ENCODE measurements around the gene OGFOD1.

The OGFOD1 gene

GRCh38 chr16:56450986-56451752, at the start of gene OGFOD1, which contains the start of gene NUDT21:
TSS of gene OGFOD1 (plus strand) at chr16:56451554. CDS start at chr16:56451613, 59 bp downstream.
TSS of gene NUDT21 (minus strand) at chr16:56451332. CDS start at chr16:56451202, 130 bp downstream.
- H3K4me3 Mint-ChIP-seq: peak within 1 kb of the TSS; percentile 89
- H3K27me3 Mint-ChIP-seq: no peaks in the 10 kb centered on the region
- peaks cover 53% of the 10 kb centered on the region for H3K36me3 Mint-ChIP-seq (ENCODE audit: low read depth)
- peaks cover 29% of the 10 kb centered on the region for H3K4me1 Mint-ChIP-seq (ENCODE audit: low read depth)
- intact Hi-C loops (cut with micrococcal nuclease): loop anchor here (1.0 kb wide), 1 partner anchor 26 kb away; the partner anchor contains the start of gene AMFR
- H3K9me3 Mint-ChIP-seq: no peaks in the 10 kb centered on the region
- H3K27ac Mint-ChIP-seq: peak within 1 kb of the TSS; percentile 87

DNA sequence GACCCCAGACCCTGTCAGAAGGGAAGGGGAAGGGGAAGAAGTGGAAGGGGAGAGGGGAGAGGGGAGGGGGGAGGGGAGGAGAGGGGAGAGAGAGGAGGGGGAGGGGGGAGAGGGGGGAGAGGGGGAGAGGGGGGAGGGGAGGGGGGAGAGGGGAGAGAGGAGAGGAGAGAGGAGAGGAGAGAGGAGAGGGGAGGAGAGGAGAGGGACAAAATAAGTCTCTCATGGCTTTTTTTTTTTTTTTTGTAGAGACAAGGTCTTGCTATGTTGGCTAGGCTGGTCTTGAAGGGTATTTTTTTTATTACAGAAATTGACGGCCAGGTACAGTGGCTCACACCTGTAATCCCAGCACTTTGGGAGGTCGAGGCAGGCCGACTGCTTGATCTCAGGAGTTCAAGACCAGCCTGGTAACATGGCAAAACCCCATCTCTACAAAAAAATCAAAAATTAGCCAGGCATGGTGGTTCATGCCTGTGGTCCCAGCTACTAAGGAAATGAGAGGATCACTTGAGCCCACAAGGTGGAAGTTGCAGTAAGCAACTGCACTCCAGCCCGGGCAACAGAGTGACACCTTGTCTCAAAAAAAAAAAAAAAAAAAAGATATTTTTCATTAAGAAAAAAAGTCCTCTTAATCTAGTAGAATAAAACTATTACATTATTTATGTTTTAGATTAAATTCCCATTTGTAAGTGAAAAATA, 45.2 kb upstream of the OGFOD1 start:
- H3K4me3 Mint-ChIP-seq: no peak overlapping the region
- peaks cover 79% of the 10 kb centered on the region for H3K36me3 Mint-ChIP-seq (ENCODE audit: low read depth)
- intact Hi-C loops (cut with micrococcal nuclease): no loop called here
- H3K27ac Mint-ChIP-seq: no peak overlapping the region
- no peaks in the 10 kb centered on the region for H3K4me1 Mint-ChIP-seq (ENCODE audit: low read depth)
- no peaks in the 10 kb centered on the region for H3K9me3 Mint-ChIP-seq
- H3K27me3 Mint-ChIP-seq: no peaks in the 10 kb centered on the region

- Mint-ChIP-seq H3K27ac (no peak overlapping the region), H3K4me1 (ENCODE audit: low read depth) (no peaks in the 10 kb centered on the region), H3K36me3 (ENCODE audit: low read depth) (peaks cover 76% of the 10 kb centered on the region), H3K27me3 (no peaks in the 10 kb centered on the region), H3K9me3 (no peaks in the 10 kb centered on the region), H3K4me3 (no peak overlapping the region)
- intact Hi-C loops (cut with micrococcal nuclease): no loop called here
Observed at GRCh38 chr16:56408379-56409098, 42.8 kb upstream of the OGFOD1 start.

DNA sequence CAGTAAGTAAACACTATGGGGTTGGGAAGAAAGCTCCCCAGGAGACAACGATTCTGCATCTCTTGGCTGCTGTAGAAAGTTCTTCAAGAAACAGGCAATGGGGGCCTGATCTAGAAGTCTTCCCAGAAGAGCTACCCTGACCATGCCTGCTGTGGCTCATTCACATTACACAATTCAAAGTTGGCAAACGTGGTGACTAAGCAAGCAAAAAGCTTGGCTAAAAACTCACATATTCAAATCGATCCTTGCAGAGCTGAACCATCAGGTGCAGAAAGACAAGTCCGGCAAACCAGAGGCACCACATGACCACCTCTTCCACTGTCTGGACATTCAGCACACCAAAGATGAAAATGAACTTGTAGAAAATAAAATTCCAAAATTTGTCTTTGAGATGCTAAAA, 42.2 kb upstream of the OGFOD1 start:
- Mint-ChIP-seq H3K27me3 (no peaks in the 10 kb centered on the region), H3K9me3 (no peaks in the 10 kb centered on the region), H3K27ac (no peak overlapping the region), H3K36me3 (ENCODE audit: low read depth) (peaks cover 79% of the 10 kb centered on the region), H3K4me1 (ENCODE audit: low read depth) (no peaks in the 10 kb centered on the region), H3K4me3 (no peak overlapping the region)
- intact Hi-C loops (cut with micrococcal nuclease): no loop called here

GRCh38 chr16:56411123-56411522, 40.2 kb upstream of the OGFOD1 start:
- Mint-ChIP-seq H3K9me3 (no peaks in the 10 kb centered on the region), H3K4me3 (no peak overlapping the region), H3K4me1 (ENCODE audit: low read depth) (peaks cover 6% of the 10 kb centered on the region), H3K36me3 (ENCODE audit: low read depth) (peaks cover 62% of the 10 kb centered on the region), H3K27ac (no peak overlapping the region), H3K27me3 (no peaks in the 10 kb centered on the region)
- intact Hi-C loops (cut with micrococcal nuclease): no loop called here

DNA sequence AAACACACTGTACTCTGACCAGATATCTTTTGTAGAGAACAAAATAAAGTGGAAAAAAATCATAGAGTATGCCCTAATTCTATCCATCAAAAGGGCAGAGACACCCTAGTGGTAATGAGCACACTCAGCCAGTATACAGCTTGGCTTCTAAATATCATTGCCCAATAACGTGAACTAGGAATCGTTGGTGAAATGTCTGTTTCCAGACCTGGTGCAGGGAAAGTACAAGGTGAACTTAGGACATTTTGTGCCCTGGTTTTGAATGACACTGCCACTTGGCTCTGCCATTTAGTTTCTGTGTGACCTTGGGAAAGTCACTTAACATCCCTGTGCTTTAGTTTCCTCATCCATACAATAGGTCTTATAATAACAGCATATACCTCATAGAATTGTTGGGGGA, 39.7 kb upstream of the OGFOD1 start:
- Mint-ChIP-seq H3K4me3 (no peak overlapping the region), H3K27ac (no peak overlapping the region), H3K9me3 (no peaks in the 10 kb centered on the region), H3K36me3 (ENCODE audit: low read depth) (peaks cover 62% of the 10 kb centered on the region), H3K4me1 (ENCODE audit: low read depth) (peaks cover 7% of the 10 kb centered on the region), H3K27me3 (no peaks in the 10 kb centered on the region)
- intact Hi-C loops (cut with micrococcal nuclease): no loop called here

DNA sequence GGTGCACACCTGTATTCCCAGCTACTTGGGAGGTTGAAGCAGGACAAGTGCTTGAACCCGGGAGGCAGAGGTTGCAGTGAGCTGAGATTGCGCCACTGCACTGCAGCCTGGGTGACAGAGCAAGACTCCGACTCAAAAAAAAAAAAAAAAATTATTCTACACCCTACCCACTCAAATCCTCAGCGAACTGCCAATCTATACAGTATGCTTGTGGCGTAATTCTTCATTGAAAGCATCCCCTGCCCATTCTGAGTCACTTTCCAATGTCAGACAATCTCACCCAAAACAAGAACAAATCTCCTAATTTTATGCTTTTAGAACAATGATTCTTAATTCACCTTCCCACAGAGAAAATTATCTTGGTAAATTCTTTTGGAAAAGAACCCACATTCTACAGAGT, 38.0 kb upstream of the OGFOD1 start:
- peaks cover 7% of the 10 kb centered on the region for H3K4me1 Mint-ChIP-seq (ENCODE audit: low read depth)
- no peak overlapping the region for H3K4me3 Mint-ChIP-seq
- peaks cover 51% of the 10 kb centered on the region for H3K36me3 Mint-ChIP-seq (ENCODE audit: low read depth)
- no peaks in the 10 kb centered on the region for H3K9me3 Mint-ChIP-seq
- intact Hi-C loops (cut with micrococcal nuclease): no loop called here
- no peak overlapping the region for H3K27ac Mint-ChIP-seq
- H3K27me3 Mint-ChIP-seq: no peaks in the 10 kb centered on the region

- Mint-ChIP-seq H3K4me3 (no peak overlapping the region), H3K36me3 (ENCODE audit: low read depth) (peaks cover 41% of the 10 kb centered on the region), H3K9me3 (no peaks in the 10 kb centered on the region)
Observed at GRCh38 chr16:56414366-56414765, 37.0 kb upstream of the OGFOD1 start.

DNA sequence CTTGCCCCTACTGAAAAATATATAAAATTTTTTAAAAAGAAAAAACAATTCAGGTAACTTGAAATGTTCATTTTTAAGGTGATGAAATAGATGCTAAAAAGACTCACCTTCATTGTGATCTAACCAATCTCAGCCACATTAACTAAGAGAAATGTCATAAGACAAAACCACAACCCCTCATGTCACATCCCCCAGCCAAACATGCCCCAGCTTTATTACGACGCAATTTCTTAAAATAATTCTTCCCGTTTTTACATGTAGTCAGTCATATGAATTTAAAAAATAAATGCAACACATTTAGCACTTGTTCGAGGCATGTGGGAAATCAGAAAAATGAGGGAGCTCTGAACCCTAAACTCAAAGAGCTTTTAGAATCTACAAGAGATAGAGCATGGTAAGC, 35.5 kb upstream of the OGFOD1 start:
- H3K36me3 Mint-ChIP-seq (ENCODE audit: low read depth): peaks cover 31% of the 10 kb centered on the region
- no peak overlapping the region for H3K4me3 Mint-ChIP-seq
- no peaks in the 10 kb centered on the region for H3K9me3 Mint-ChIP-seq
- H3K4me1 Mint-ChIP-seq (ENCODE audit: low read depth): peaks cover 16% of the 10 kb centered on the region
- peak overlapping the region; percentile 5 for H3K27ac Mint-ChIP-seq
- intact Hi-C loops (cut with micrococcal nuclease): no loop called here
- no peaks in the 10 kb centered on the region for H3K27me3 Mint-ChIP-seq

More at GRCh38 chr16:56414366-56414765, 37.0 kb upstream of the OGFOD1 start:
- no peak overlapping the region for H3K27ac Mint-ChIP-seq
- H3K4me1 Mint-ChIP-seq (ENCODE audit: low read depth): peaks cover 7% of the 10 kb centered on the region
- no peaks in the 10 kb centered on the region for H3K27me3 Mint-ChIP-seq
- intact Hi-C loops (cut with micrococcal nuclease): no loop called here

DNA sequence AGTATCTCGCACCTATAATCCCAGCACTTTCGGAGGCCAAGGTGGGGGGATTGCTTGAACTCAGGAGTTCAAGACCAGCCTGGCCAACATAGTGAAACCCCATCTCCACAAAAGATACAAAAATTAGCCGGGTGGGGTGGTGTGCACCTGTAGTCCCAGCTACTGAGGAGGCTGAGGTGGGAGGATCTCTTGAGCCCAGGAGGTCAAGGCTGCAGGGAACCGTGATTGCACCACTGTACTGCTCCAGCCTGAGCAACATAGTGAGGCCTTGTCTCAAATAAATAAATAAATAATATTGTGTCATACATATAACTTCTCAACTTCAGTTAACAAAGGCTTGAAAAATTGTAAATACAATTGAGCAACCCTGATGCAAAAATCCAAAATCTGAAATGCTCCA, 34.2 kb upstream of the OGFOD1 start:
- no peaks in the 10 kb centered on the region for H3K9me3 Mint-ChIP-seq
- intact Hi-C loops (cut with micrococcal nuclease): no loop called here
- H3K27ac Mint-ChIP-seq: no peak overlapping the region

DNA sequence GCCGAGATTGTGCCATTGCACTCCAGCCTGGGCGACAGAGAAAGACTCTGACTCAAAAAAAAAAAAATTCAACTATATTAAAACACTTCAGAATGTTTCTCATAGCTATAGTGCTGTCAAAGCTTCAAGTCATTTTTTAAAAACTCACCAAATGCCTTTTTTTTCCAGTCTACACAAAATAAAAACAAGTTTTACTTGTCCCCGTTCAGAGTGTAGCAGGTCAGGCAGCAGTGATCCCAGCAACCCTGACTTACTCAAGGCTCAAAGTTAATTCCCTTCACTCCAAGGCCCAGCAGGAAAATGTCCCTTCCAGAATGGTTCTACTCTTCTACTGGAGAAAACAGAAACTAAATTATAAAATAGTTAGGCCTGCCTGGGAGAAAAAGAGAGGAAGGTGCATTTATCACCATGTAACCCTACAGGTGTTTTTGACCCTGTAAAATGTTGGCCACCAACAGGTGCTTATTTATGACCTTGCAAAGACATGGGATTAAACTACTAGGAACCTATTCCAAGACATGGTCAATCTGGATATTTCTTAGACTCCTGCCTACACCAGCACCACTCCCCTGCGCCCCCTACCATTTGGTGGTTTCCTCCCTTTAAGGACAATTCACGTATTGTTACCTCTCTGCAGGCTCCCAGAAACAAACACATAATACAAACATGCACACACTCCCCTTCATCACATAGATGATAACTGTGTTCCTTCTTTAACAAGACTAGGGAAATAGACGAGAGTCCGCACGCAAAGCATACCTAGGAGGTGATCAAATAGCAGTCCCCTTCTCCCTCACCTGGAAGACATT, 31.4 kb upstream of the OGFOD1 start:
- Mint-ChIP-seq H3K9me3 (no peaks in the 10 kb centered on the region), H3K27ac (no peak overlapping the region), H3K4me3 (no peak overlapping the region), H3K4me1 (ENCODE audit: low read depth) (peaks cover 50% of the 10 kb centered on the region), H3K36me3 (ENCODE audit: low read depth) (peaks cover 11% of the 10 kb centered on the region), H3K27me3 (no peaks in the 10 kb centered on the region)
- intact Hi-C loops (cut with micrococcal nuclease): no loop called here

More for the DNA sequence above, 34.2 kb upstream of the OGFOD1 start:
- Mint-ChIP-seq H3K27me3 (no peaks in the 10 kb centered on the region), H3K36me3 (ENCODE audit: low read depth) (peaks cover 27% of the 10 kb centered on the region), H3K4me3 (no peak overlapping the region), H3K4me1 (ENCODE audit: low read depth) (peaks cover 25% of the 10 kb centered on the region)

DNA sequence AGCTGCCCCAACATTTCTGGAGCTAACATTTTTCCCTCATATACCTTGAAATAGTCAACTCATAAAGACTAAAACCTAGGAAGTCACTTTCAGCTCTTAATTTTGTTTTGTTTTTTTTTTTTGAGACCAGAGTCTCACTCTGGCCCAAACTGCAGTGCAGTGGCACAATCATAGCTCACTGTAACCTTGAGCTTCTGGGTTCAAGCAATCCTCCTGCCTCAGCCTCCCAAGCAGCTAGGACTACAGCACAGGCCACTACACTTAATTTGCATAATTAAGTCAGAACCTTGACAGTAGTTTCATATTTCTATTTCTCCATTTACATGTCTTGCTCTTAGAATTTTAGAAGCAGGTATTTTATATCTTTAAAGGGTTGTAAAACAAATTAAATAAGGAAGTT, 30.7 kb upstream of the OGFOD1 start:
- Mint-ChIP-seq H3K27ac (no peak overlapping the region), H3K9me3 (no peaks in the 10 kb centered on the region), H3K36me3 (ENCODE audit: low read depth) (peaks cover 11% of the 10 kb centered on the region), H3K4me1 (ENCODE audit: low read depth) (peaks cover 49% of the 10 kb centered on the region), H3K4me3 (no peak overlapping the region), H3K27me3 (no peaks in the 10 kb centered on the region)
- intact Hi-C loops (cut with micrococcal nuclease): no loop called here

DNA sequence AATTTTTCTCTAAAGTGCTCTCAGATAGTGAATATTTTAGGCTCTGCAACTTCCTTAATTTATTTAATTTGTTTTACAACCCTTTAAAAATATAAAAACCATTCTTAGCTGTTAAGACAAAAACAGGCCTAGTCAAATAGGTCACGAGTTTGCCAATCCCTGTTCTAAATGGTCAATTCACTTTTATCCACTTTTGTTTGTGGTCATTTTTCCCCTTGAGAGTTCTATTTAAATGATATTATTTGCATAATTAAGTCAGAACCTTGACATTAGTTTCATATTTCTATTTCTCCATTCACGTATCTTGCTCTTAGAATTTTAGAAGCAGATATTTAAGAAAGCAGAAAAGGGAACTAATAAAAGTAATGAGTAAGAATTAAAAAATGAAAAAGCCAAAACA, 30.0 kb upstream of the OGFOD1 start:
- Mint-ChIP-seq H3K27ac (no peak overlapping the region), H3K4me3 (no peak overlapping the region), H3K27me3 (no peaks in the 10 kb centered on the region), H3K9me3 (no peaks in the 10 kb centered on the region), H3K36me3 (ENCODE audit: low read depth) (peaks cover 11% of the 10 kb centered on the region), H3K4me1 (ENCODE audit: low read depth) (peaks cover 43% of the 10 kb centered on the region)
- intact Hi-C loops (cut with micrococcal nuclease): no loop called here

Data from dendritic cell treated with granulocyte-macrophage colony-stimulating factor and Interleukin-4, amounts not matched to agents 40 ng/mL and 50 ng/mL, for 4 days (primary cell).